IPS-NIHi7 (cell line): ENCODE measurements around the gene STAT2.

ENCODE experiments used
- DNase-seq: peaks from one replicate; pipeline ENCODE4 v3.0.0; 2012; ENCODE audit warnings: mixed read lengths; ENCODE audit errors: extremely low spot score

STAT2 gene

DNA sequence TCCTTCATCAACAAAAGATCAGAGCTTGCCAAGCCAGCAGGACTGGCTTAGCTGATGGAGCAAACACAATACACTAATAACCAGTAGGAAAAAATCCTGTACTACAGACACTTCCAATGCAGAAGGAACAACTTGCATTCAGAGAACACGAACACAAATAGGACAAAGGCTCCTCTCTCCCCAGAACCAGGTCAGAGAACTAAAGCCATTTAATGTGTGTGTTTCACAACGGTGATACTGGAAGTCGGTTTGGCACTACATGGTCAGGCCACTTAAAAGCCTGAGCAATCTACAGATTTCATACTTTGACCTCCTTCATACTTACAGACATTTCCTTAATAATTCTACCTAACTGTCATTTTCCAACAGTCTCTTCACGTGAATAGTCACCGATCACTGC is 66.1 kb downstream of the STAT2 start:
- no peak for DNase-seq
